CD4-positive, alpha-beta T cell (primary cell): ENCODE measurements around the gene TTLL11. TPM values are rescaled to one million over a fixed set of nuclear protein-coding genes. Genes with fewer than 3 reads are reported as not detected.

Source experiments
- ATAC-seq: fragments of 200-7000 bp; cut with Tn5 transposase; one replicate; pipeline ENCODE4 v1.10.0; 2022; ENCODE audit warnings: mild to moderate bottlenecking; ENCODE audit not compliant: poor library complexity
- CTCF ChIA-PET: fragments of 350-600 bp; sonication (Branson Sonifier 250); formaldehyde crosslinking; loops from one replicate; lab custom pipeline; 2021; ENCODE audit warnings: antibody characterized with exemption, inconsistent platforms; lab: Charles Lee
- POLR2A ChIA-PET: fragments of 350-600 bp; sonication (Branson Sonifier 250); formaldehyde crosslinking; loops from one replicate; lab custom pipeline; 2021; ENCODE audit warnings: antibody characterized with exemption, inconsistent platforms; lab: Charles Lee
- DNase-seq, 14 experiments: peaks; one replicate each; pipeline ENCODE4 v3.0.0-alpha.2; 2013 to 2020; ENCODE audit warnings: mixed read lengths in 2 of 14
- H3K27ac ChIP-seq, 2 donors: one replicate each; pipeline versions ENCODE4 v1.5.1 to v1.7.0; 2013; ENCODE audit warnings: low read length in 2 of 2, low read depth in 1 of 2, mild to moderate bottlenecking in 1 of 2
- H3K27me3 ChIP-seq, 2 experiments: 1 replicate in 1 of 2; 2 replicates in 1 of 2; pipeline versions ENCODE4 v1.6.1 to v1.7.0; 2013; ENCODE audit warnings: low read length in 2 of 2, control low read depth in 1 of 2, mild to moderate bottlenecking in 1 of 2, moderate library complexity in 1 of 2; ENCODE audit not compliant: insufficient read depth in 2 of 2, control insufficient read depth in 1 of 2
- H3K36me3 ChIP-seq: one replicate; pipeline ENCODE4 v1.6.1; 2013; ENCODE audit warnings: low read length, control low read depth; ENCODE audit not compliant: insufficient read depth
- H3K4me1 ChIP-seq: one replicate; pipeline ENCODE4 v1.6.1; 2013; ENCODE audit warnings: low read length, control low read depth; ENCODE audit not compliant: insufficient read depth
- H3K4me3 ChIP-seq: one replicate; pipeline ENCODE4 v1.5.1; 2013; ENCODE audit warnings: mild to moderate bottlenecking, low read length, moderate library complexity
- H3K9me3 ChIP-seq, 2 experiments: 1 replicate in 1 of 2; 2 replicates in 1 of 2; pipeline versions ENCODE4 v1.6.1 to v1.7.0; 2013; ENCODE audit warnings: low read length in 2 of 2, mild to moderate bottlenecking in 2 of 2, control low read depth in 1 of 2, moderate library complexity in 1 of 2; ENCODE audit not compliant: control insufficient read depth in 1 of 2, insufficient read depth in 1 of 2
- H3K27ac Mint-ChIP-seq: one replicate; pipeline ENCODE4 v1.8.0; 2020; ENCODE audit warnings: mixed read lengths
- H3K27me3 Mint-ChIP-seq: one replicate; pipeline ENCODE4 v1.8.0; 2021; ENCODE audit warnings: mixed read lengths
- H3K36me3 Mint-ChIP-seq: one replicate; pipeline ENCODE4 v1.8.0; 2021; ENCODE audit warnings: low read depth, mixed read lengths
- H3K4me1 Mint-ChIP-seq: one replicate; pipeline ENCODE4 v1.8.0; 2021; ENCODE audit warnings: low read depth, mixed read lengths
- H3K4me3 Mint-ChIP-seq: one replicate; pipeline ENCODE4 v1.8.0; 2020; ENCODE audit warnings: mild to moderate bottlenecking, mixed read lengths
- H3K9me3 Mint-ChIP-seq: one replicate; pipeline ENCODE4 v1.8.0; 2020; ENCODE audit warnings: mixed read lengths
- CTCF ChIP-seq: fragments of 200-600 bp; IDR thresholded peaks from one replicate; pipeline ENCODE4 v1.8.0; 2022; ENCODE audit warnings: antibody characterized with exemption, mild to moderate bottlenecking
- intact Hi-C, 2 experiments: fragments of 100-400 bp; cut with DNase I in 1 of 2; cut with micrococcal nuclease in 1 of 2; formaldehyde crosslinking; loops; one replicate each; pipeline versions ENCODE4 v1.15.1 to v1.9.0; 2023 to 2025; cut with DNase I, micrococcal nuclease
- total RNA-seq, 174 experiments: library from RNA in 2 of 174; stranded (reverse) in 2 of 174; gene quantifications; one replicate each; pipeline ENCODE4 v1.2.3 and lab custom pipeline; 2021 to 2026

Gene TTLL11
- total RNA-seq, 2 experiments from 2014 or later, result 1.6 to 2.3 TPM

- no peaks in the 10 kb centered on the region for H3K27me3 Mint-ChIP-seq
- Histone ChIP-seq H3K27ac (no peak overlapping the region), H3K4me1 (no peaks in the 10 kb centered on the region), H3K36me3 (no peaks in the 10 kb centered on the region), H3K4me3 (no peak overlapping the region), H3K27me3 (peaks cover 0 to 2% of the 10 kb centered on the region in 2 experiments), H3K9me3 (peaks cover 0 to 4% of the 10 kb centered on the region in 2 experiments)
- intact Hi-C loops, result no loop called here
- no peak overlapping the region for H3K27ac Mint-ChIP-seq
- no peak overlapping the region for H3K4me3 Mint-ChIP-seq
- DNase-seq (no peak), ATAC-seq (no peak)
- no peak for TF ChIP-seq CTCF
- H3K9me3 Mint-ChIP-seq, result peaks cover 7% of the 10 kb centered on the region
- no peaks in the 10 kb centered on the region for H3K4me1 Mint-ChIP-seq
- ChIA-PET POLR2A (no interaction called here), CTCF (no interaction called here)
- no peaks in the 10 kb centered on the region for H3K36me3 Mint-ChIP-seq
These were observed 248.5 kb downstream of the TTLL11 start for GRCh38 chr9:121844562-121844961.

GRCh38 chr9:121844098-121844497 is 249.0 kb downstream of the TTLL11 start:
- Histone ChIP-seq H3K36me3 (no peaks in the 10 kb centered on the region), H3K4me1 (no peaks in the 10 kb centered on the region), H3K27me3 (peaks cover 0 to 2% of the 10 kb centered on the region in 2 experiments), H3K9me3 (peaks cover 0 to 4% of the 10 kb centered on the region in 2 experiments), H3K4me3 (no peak overlapping the region), H3K27ac (no peak overlapping the region)
- no peaks in the 10 kb centered on the region for H3K27me3 Mint-ChIP-seq
- no peak overlapping the region for H3K27ac Mint-ChIP-seq
- H3K4me3 Mint-ChIP-seq, result no peak overlapping the region
- no peak for TF ChIP-seq CTCF
- peaks cover 7% of the 10 kb centered on the region for H3K9me3 Mint-ChIP-seq
- ChIA-PET POLR2A (no interaction called here), CTCF (no interaction called here)
- no peaks in the 10 kb centered on the region for H3K4me1 Mint-ChIP-seq
- intact Hi-C loops, result no loop called here
- no peak for DNase-seq
- no peak for ATAC-seq
- no peaks in the 10 kb centered on the region for H3K36me3 Mint-ChIP-seq

- Histone ChIP-seq H3K27me3 (peaks cover 0 to 2% of the 10 kb centered on the region in 2 experiments), H3K4me1 (no peaks in the 10 kb centered on the region), H3K4me3 (no peak overlapping the region), H3K27ac (no peak overlapping the region), H3K36me3 (no peaks in the 10 kb centered on the region), H3K9me3 (peaks cover 0 to 4% of the 10 kb centered on the region in 2 experiments)
- Mint-ChIP-seq H3K9me3 (peaks cover 7% of the 10 kb centered on the region), H3K36me3 (no peaks in the 10 kb centered on the region), H3K4me1 (no peaks in the 10 kb centered on the region), H3K27ac (no peak overlapping the region), H3K4me3 (no peak overlapping the region), H3K27me3 (no peaks in the 10 kb centered on the region)
- ChIA-PET POLR2A (no interaction called here), CTCF (no interaction called here)
- no peak for TF ChIP-seq CTCF
- no peak for DNase-seq
- intact Hi-C loops, result no loop called here
- ATAC-seq, result no peak
These were observed 250.5 kb downstream of the TTLL11 start for GRCh38 chr9:121842612-121842978.
